GM19240 (cell line): ENCODE data around the gene PIGW.
"Not testable (repeated sequence)": the region's sequence is repeated elsewhere in the genome, so short reads cannot be mapped to it uniquely, and the experiment has no call there.

Experiments used
- DNase-seq: peaks from one replicate; pipeline ENCODE4 v3.0.0; 2011; ENCODE audit warnings: low spot score; ENCODE audit not compliant: insufficient read length

PIGW gene

DNA sequence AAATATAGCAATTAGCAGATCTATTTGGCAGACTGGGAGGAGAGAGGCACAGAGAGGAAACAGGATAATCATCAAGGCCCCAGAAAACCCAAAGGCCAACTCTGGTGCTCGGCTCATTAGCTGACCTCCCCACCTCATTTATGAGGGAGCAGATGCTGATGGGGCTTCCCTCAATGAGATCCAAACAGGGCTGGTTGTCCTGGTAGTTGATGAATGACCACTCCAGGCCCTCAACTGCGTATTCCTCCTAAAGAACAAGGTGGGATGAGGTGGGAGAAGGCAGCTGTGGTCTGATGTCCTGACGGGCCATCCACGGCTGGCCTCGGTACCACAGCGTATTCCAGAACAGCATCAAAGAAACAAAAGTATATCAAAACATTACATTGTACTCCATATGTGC is 27.5 kb upstream of the PIGW start:
- no peak for DNase-seq

DNA sequence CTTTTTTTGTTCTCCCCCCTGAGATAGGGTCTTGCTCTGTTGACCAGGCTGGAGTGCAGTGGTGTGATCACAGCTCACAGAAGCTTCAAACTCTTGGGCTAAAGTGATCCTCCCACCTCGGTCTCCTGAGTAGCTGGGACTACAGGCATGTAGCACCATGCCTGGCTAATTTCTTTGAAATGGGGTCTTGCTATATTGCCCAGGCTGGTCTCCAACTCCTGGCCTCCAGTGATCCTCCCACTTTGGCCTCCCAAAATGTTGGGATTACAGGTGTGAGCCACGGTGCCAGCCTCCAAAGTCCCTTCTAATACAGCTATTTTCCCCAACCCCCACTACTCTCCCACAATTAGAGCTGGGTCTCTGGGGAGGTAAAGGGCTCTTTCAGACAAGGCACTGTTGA is 26.3 kb upstream of the PIGW start:
- DNase-seq: not testable (repeated sequence)

- DNase-seq: no peak
Observed at GRCh38 chr17:36509272-36509985, 25.4 kb upstream of the PIGW start.

- DNase-seq: no peak
Observed at GRCh38 chr17:36510636-36511035, 24.2 kb upstream of the PIGW start.

DNA sequence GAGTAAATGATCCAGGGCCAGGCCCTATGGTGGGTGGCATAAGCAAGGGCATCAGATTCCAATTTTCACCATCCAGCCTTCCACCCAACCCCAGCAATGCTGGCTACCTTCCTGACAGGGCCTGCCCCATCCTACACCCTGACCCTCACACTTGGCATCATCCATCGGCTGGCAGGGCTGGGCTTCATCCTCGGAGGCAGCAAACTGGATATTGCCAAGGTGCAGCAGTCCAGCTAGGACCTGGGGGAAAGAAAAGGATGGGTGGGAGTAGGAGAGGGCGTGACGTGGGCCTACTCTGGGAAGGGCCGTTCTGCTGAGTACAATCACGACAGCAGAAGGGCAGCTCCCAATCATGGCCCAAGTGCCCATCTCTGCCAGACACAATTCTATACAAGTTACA is 23.6 kb upstream of the PIGW start:
- no peak for DNase-seq

DNA sequence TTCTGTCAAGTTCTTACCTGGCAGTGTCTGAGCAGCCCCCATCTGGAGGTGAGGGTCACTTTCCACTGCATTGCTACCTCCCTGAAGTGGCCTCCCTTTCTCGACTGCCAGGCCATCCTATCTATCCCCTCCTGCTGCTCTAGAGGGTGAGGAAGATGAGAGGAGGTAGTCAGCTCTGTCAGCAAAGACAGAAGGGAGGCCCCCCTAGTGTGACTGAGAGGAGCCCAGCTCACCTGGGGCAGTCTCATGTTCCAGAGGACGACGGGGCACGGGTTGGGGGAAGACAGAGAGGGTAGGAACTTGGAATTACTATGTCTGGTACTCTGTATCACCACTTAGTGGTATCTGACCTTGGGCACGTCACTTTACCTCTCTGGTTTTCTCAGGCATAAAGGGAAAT is 22.1 kb upstream of the PIGW start:
- DNase-seq: no peak

- DNase-seq: no peak
Observed at GRCh38 chr17:36514856-36515255, 19.9 kb upstream of the PIGW start.

GRCh38 chr17:36515837-36516236 is 18.9 kb upstream of the PIGW start:
- no peak for DNase-seq

- DNase-seq: no peak
Observed at GRCh38 chr17:36523113-36523512, 11.7 kb upstream of the PIGW start.

GRCh38 chr17:36524428-36524876 is 10.3 kb upstream of the PIGW start:
- no peak for DNase-seq

DNA sequence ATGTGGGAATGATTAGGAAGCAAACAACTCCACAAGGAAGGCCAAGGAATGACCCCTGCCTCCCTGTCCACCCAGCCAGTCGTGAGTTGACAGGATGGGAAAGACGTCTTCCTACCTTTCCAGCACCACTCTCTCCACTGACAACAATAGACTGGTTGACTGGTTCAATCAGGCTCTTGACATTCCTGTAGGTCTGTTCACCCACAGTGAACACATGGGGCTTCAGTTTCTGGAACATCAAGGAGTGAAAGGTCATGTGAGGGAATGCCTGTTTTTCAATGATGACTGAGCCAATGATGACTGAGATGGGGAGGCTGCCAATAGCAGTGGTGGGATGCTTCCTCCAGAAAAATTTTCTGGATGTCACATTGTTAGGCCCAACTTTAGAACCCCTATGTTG is 9.7 kb upstream of the PIGW start:
- no peak for DNase-seq

GRCh38 chr17:36525888-36526287 is 8.9 kb upstream of the PIGW start:
- no peak for DNase-seq

DNA sequence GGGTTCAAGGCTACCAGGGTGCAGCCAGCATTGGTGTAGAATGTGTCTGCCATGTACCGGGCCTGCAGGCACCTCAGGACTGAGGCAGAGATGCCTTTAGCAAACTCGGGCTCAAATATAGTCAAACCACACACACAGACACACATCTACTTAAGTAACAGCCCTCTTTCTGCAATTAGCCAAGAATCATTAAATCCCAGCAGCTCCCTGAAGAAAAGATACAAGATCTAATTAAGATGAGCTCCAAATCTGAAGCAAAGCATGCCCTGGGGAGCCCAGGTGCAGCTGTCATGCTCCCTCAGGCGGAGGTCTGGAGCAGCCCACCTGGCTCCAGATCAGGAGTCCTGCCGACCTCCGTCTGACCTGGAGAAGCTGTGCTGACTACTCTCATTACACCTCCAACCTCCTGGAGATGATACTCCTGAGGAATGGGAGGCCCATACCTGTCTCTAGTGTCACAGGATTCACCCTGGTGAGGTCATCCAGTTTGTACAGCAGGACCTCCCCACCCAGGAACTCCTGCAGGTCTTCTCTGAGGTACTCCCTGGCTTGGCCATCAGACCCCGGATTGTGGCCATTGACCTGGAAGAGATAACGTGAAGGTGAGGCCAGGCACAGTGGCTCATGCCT is 7.1 kb upstream of the PIGW start:
- DNase-seq: no peak

GRCh38 chr17:36529121-36529520 is 5.7 kb upstream of the PIGW start:
- no peak for DNase-seq

DNA sequence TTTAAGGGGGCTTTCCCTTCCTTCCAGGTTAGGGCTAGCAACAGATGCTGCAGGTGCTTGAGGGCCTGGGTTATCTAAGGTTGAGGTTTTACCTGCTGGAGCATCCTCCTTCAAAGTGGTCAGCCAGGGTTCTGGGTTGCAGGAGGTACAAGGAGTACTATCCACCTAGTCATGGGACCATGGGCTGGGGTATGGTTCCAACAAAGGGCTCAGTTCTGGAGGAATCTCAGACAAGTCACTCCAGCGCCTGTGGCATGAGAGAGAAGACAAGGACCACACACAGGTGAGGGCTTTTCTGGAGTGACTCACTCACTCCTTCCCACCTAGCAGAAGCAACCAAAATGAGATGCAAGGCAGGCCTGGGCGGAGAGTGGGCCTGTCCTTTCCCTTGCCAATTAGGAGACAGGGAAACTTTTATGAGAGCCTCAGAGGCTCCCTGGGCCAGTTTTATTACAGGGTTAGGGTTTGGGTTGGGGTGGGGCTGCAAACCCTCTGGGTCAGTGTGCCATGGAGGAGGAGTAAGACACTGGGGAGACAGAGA is 2.3 kb upstream of the PIGW start:
- no peak for DNase-seq

GRCh38 chr17:36533935-36534839 is 600 bp upstream of the PIGW start:
- peak; percentile 16 for DNase-seq

- DNase-seq: no peak
Observed at GRCh38 chr17:36535669-36536081, 888 bp downstream of the PIGW start.

GRCh38 chr17:36540696-36541095 is 5.9 kb downstream of the PIGW start:
- DNase-seq: no peak

- DNase-seq: no peak
Observed at GRCh38 chr17:36542755-36543154, 8.0 kb downstream of the PIGW start.

DNA sequence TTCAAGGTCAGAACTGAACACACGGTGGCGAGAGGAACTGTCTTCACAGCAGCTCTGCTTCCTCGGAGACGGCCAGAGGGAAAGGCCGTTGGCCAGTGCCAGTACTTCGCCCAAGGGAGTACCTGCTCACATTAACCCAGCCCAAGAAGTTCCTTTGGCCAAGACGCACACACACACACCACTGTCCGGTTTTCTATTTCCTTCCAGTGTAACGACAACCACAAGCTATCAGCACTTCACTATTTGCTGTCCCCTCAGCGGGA is 9.2 kb downstream of the PIGW start:
- no peak for DNase-seq

DNA sequence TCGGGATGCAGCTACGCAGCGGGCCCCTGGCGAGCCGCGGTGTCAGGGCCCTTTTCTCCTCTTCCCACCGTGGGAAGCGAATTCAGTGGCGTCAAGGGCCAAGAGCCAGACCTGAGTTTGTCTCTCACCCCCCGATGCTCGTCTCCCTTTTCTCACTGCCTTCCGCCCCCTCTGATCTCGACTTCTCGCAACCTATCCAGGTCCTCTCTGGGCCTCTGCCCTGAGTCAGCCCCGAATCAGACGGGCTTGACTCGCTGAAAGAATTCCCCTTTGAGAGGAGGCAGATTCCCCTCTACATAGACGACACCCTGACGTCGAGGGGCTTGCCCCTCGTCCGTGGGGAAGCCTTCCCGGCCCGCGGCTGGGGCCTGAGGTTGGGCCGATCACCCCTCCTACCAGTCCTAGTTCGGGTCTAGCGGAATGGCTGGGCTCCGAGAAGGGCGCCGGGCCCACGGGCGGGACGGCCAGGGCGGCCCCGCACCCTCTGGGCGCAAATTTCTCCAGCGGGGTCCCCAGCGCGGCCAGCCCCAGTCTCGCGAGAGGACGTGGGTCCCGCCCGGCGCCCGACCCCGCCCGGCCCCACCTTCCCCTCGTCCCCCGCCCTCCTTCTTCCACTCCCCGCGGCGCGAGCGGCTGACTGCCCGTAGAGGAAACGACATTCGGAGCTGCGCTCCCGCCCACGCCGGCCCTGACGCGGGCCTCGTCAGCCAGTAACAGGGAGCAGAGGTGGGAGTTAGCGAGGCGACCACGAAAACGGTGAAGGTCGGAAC is 9.7 kb downstream of the PIGW start, which contains the start of gene GGNBP2:
TSS of gene GGNBP2 (plus strand) at position 613 of the 770 bp plus-strand sequence. CDS start 806 bp downstream, outside the sequence.
- DNase-seq: peak; percentile 37
